ENCODE data around the gene CCDC86. TPM values are rescaled to one million over a fixed set of nuclear protein-coding genes. Genes with fewer than 3 reads are reported as not detected.

The CCDC86 gene
- total and polyA plus RNA-seq, 9 of the 15 experiments (the other 6 are each of a cell fraction or from before 2014, with no cell fraction given), result 4.6 to 102 (median 25.2) TPM

- TF ChIP-seq, protein P1, sequence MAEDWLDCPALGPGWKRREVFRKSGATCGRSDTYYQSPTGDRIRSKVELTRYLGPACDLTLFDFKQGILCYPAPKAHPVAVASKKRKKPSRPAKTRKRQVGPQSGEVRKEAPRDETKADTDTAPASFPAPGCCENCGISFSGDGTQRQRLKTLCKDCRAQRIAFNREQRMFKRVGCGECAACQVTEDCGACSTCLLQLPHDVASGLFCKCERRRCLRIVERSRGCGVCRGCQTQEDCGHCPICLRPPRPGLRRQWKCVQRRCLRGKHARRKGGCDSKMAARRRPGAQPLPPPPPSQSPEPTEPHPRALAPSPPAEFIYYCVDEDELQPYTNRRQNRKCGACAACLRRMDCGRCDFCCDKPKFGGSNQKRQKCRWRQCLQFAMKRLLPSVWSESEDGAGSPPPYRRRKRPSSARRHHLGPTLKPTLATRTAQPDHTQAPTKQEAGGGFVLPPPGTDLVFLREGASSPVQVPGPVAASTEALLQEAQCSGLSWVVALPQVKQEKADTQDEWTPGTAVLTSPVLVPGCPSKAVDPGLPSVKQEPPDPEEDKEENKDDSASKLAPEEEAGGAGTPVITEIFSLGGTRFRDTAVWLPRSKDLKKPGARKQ (CRISPR knock-in tag; IDR thresholded peaks at IDR 0.05), result no peak
- TF ChIP-seq ILK (tag; IDR thresholded peaks at IDR 0.05; ENCODE audit: borderline replicate concordance, low read depth), result no peak
- TF ChIP-seq, protein P2, sequence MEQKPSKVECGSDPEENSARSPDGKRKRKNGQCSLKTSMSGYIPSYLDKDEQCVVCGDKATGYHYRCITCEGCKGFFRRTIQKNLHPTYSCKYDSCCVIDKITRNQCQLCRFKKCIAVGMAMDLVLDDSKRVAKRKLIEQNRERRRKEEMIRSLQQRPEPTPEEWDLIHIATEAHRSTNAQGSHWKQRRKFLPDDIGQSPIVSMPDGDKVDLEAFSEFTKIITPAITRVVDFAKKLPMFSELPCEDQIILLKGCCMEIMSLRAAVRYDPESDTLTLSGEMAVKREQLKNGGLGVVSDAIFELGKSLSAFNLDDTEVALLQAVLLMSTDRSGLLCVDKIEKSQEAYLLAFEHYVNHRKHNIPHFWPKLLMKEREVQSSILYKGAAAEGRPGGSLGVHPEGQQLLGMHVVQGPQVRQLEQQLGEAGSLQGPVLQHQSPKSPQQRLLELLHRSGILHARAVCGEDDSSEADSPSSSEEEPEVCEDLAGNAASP (IDR thresholded peaks at IDR 0.05), result no peak
- no peak for TF ChIP-seq HES1 (IDR thresholded peaks at IDR 0.05; ENCODE audit: low read depth)
- no peak for TF ChIP-seq CBX2 (IDR thresholded peaks at IDR 0.05; ENCODE audit: insufficient read depth, low read length, poor library complexity, severe bottlenecking)
- no peak for TF ChIP-seq HNRNPH1 (optimal IDR thresholded peaks at IDR 0.05; ENCODE audit: low read depth, low read length)
- TF ChIP-seq CC2D1A (IDR thresholded peaks at IDR 0.05), result peak; percentile 54; the same call in 1 of the 2 replicates
- peak; percentile 49 for TF ChIP-seq STAT5A (IDR thresholded peaks at IDR 0.05; ENCODE audit: borderline replicate concordance, low read length)
- TF ChIP-seq BMI1 (IDR thresholded peaks at IDR 0.05; ENCODE audit: low read length), result no peak
- no peak for TF ChIP-seq ZNF197 (CRISPR knock-in tag; IDR thresholded peaks at IDR 0.05; ENCODE audit: low read depth)
- no peak for TF ChIP-seq MTF1 (CRISPR knock-in tag; IDR thresholded peaks at IDR 0.05; ENCODE audit: borderline replicate concordance)
- TF ChIP-seq, protein P3, sequence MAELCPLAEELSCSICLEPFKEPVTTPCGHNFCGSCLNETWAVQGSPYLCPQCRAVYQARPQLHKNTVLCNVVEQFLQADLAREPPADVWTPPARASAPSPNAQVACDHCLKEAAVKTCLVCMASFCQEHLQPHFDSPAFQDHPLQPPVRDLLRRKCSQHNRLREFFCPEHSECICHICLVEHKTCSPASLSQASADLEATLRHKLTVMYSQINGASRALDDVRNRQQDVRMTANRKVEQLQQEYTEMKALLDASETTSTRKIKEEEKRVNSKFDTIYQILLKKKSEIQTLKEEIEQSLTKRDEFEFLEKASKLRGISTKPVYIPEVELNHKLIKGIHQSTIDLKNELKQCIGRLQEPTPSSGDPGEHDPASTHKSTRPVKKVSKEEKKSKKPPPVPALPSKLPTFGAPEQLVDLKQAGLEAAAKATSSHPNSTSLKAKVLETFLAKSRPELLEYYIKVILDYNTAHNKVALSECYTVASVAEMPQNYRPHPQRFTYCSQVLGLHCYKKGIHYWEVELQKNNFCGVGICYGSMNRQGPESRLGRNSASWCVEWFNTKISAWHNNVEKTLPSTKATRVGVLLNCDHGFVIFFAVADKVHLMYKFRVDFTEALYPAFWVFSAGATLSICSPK (IDR thresholded peaks at IDR 0.05; ENCODE audit: borderline replicate concordance), result no peak
- TF ChIP-seq SMAD4 (CRISPR knock-in tag; conservative IDR thresholded peaks at IDR 0.05), result peak; percentile 78
- TF ChIP-seq NKRF (IDR thresholded peaks at IDR 0.05; ENCODE audit: borderline replicate concordance), result no peak
- TF ChIP-seq POLR3A (IDR thresholded peaks at IDR 0.05; ENCODE audit: borderline replicate concordance, extremely low read depth, insufficient read depth, insufficient read length), result no peak
- no peak for TF ChIP-seq RAD51 (IDR thresholded peaks at IDR 0.05; ENCODE audit: borderline replicate concordance, low read depth)
- no peak; the same call in 1 of the 2 replicates for TF ChIP-seq SMARCA5 (IDR thresholded peaks at IDR 0.05)
- no peak for TF ChIP-seq MCM3 (IDR thresholded peaks at IDR 0.05)
- TF ChIP-seq ZNF76 (CRISPR knock-in tag; IDR thresholded peaks at IDR 0.05; ENCODE audit: borderline replicate concordance), result no peak
- TF ChIP-seq SMAD3 (CRISPR knock-in tag; conservative IDR thresholded peaks at IDR 0.05), result no peak
Measured at GRCh38 chr11:60863550-60864521, 21.9 kb downstream of the CCDC86 start (continued).
